Measurements from ENCODE around the gene HCN4. TPM values are rescaled to one million over a fixed set of nuclear protein-coding genes. Genes with fewer than 3 reads are reported as not detected.

Gene HCN4
- polyA plus RNA-seq, 1 donor from 2014 or later = 4.0 TPM

GRCh38 chr15:73344056-73344455, 24.7 kb downstream of the HCN4 start:
- no peak overlapping the region for H3K27ac ChIP-seq (ENCODE audit: low read length)
- H3K36me3 ChIP-seq (ENCODE audit: insufficient read depth, low read length) = peaks cover 6% of the 10 kb centered on the region

GRCh38 chr15:73341886-73342600, 26.7 kb downstream of the HCN4 start:
- H3K36me3 ChIP-seq (ENCODE audit: insufficient read depth, low read length) = peaks cover 6% of the 10 kb centered on the region
- H2AFZ ChIP-seq (ENCODE audit: low read depth, low read length) = no peak overlapping the region
- H3K79me2 ChIP-seq (replicated peaks; ENCODE audit: insufficient read depth, low read length) = peaks cover 3% of the 10 kb centered on the region
- no peaks in the 10 kb centered on the region for H3K27me3 ChIP-seq (ENCODE audit: insufficient read depth, low read depth, low read length)
- no peak overlapping the region for H3K4me3 ChIP-seq (ENCODE audit: low read length)
- H3K9me2 ChIP-seq (ENCODE audit: insufficient read depth, low read length) = no peaks in the 10 kb centered on the region
- no peak overlapping the region for H3K4me2 ChIP-seq (ENCODE audit: low read length)
- no peak for TF ChIP-seq EZH2 (IDR thresholded peaks at IDR 0.05; ENCODE audit: borderline replicate concordance, insufficient read depth, low read length, poor library complexity, severe bottlenecking)
- no peak for TF ChIP-seq CTCF (IDR thresholded peaks at IDR 0.05; ENCODE audit: poor library complexity, severe bottlenecking)
- TF ChIP-seq REST (IDR thresholded peaks at IDR 0.05; ENCODE audit: borderline replicate concordance) = no peak
- TF ChIP-seq RAD21 (conservative IDR thresholded peaks at IDR 0.05) = no peak
- no peak for TF ChIP-seq POLR2AphosphoS5 (IDR thresholded peaks at IDR 0.05)
- TF ChIP-seq SMC3 (conservative IDR thresholded peaks at IDR 0.05; ENCODE audit: poor library complexity) = no peak
- no peak for TF ChIP-seq EP300 (conservative IDR thresholded peaks at IDR 0.05; ENCODE audit: poor library complexity, severe bottlenecking)
- TF ChIP-seq MXI1 (conservative IDR thresholded peaks at IDR 0.05; ENCODE audit: poor library complexity, severe bottlenecking) = no peak
- TF ChIP-seq TAF1 (IDR thresholded peaks at IDR 0.05; ENCODE audit: low read depth) = no peak
- H3K27ac ChIP-seq (ENCODE audit: low read length) = no peak overlapping the region
- H4K20me1 ChIP-seq (ENCODE audit: insufficient read depth) = no peaks in the 10 kb centered on the region
- H3K9me3 ChIP-seq (ENCODE audit: low read length) = no peaks in the 10 kb centered on the region
- H3F3A ChIP-seq (ENCODE audit: insufficient read depth, low read length, poor library complexity, severe bottlenecking) = no peaks in the 10 kb centered on the region
- no peak overlapping the region for H3K9ac ChIP-seq (ENCODE audit: low read length)

More at GRCh38 chr15:73344056-73344455, 24.7 kb downstream of the HCN4 start:
- Histone ChIP-seq H4K20me1 (ENCODE audit: insufficient read depth) (no peaks in the 10 kb centered on the region), H3K9me3 (ENCODE audit: low read length) (no peaks in the 10 kb centered on the region), H3F3A (ENCODE audit: insufficient read depth, low read length, poor library complexity, severe bottlenecking) (no peaks in the 10 kb centered on the region), H3K4me2 (ENCODE audit: low read length) (no peak overlapping the region), H3K27me3 (ENCODE audit: insufficient read depth, low read depth, low read length) (no peaks in the 10 kb centered on the region), H3K9ac (ENCODE audit: low read length) (no peak overlapping the region), H3K4me3 (ENCODE audit: low read length) (no peak overlapping the region), H2AFZ (ENCODE audit: low read depth, low read length) (no peak overlapping the region), H3K79me2 (replicated peaks; ENCODE audit: insufficient read depth, low read length) (peaks cover 3% of the 10 kb centered on the region), H3K9me2 (ENCODE audit: insufficient read depth, low read length) (no peaks in the 10 kb centered on the region)
- TF ChIP-seq MXI1 (conservative IDR thresholded peaks at IDR 0.05; ENCODE audit: poor library complexity, severe bottlenecking) (no peak), EP300 (conservative IDR thresholded peaks at IDR 0.05; ENCODE audit: poor library complexity, severe bottlenecking) (no peak), SMC3 (conservative IDR thresholded peaks at IDR 0.05; ENCODE audit: poor library complexity) (no peak)

Measured in neural cell (in vitro differentiated cells).